ENCODE results near the gene OCIAD2. TPM values are rescaled to one million over a fixed set of nuclear protein-coding genes. Genes with fewer than 3 reads are reported as not detected.
"Not testable (repeated sequence)": the region's sequence is repeated elsewhere in the genome, so short reads cannot be mapped to it uniquely, and the experiment has no call there.

Gene OCIAD2
- total RNA-seq, 1 donor from 2014 or later = 108 TPM

- Mint-ChIP-seq H3K4me3 (ENCODE audit: low read depth) (no peak overlapping the region), H3K9me3 (ENCODE audit: low read depth) (peaks cover 3% of the 10 kb centered on the region), H3K27ac (no peak overlapping the region), H3K27me3 (peaks cover 15% of the 10 kb centered on the region), H3K4me1 (ENCODE audit: low read depth) (no peaks in the 10 kb centered on the region), H3K36me3 (ENCODE audit: insufficient read depth) (no peaks in the 10 kb centered on the region)
- no peak for TF ChIP-seq CTCF (IDR thresholded peaks at IDR 0.05; ENCODE audit: unreplicated experiment)
- DNase-seq (ENCODE audit: low spot score, unreplicated experiment) = no peak
These were observed 32.3 kb upstream of the OCIAD2 start for GRCh38 chr4:48938831-48939230.

GRCh38 chr4:48937033-48937432 is 30.5 kb upstream of the OCIAD2 start:
- TF ChIP-seq CTCF (IDR thresholded peaks at IDR 0.05; ENCODE audit: unreplicated experiment) = no peak
- H3K36me3 Mint-ChIP-seq (ENCODE audit: insufficient read depth) = no peaks in the 10 kb centered on the region
- no peak overlapping the region for H3K27ac Mint-ChIP-seq
- H3K9me3 Mint-ChIP-seq (ENCODE audit: low read depth) = peaks cover 3% of the 10 kb centered on the region
- peaks cover 11% of the 10 kb centered on the region for H3K27me3 Mint-ChIP-seq
- H3K4me1 Mint-ChIP-seq (ENCODE audit: low read depth) = no peaks in the 10 kb centered on the region
- no peak overlapping the region for H3K4me3 Mint-ChIP-seq (ENCODE audit: low read depth)
- DNase-seq (ENCODE audit: low spot score, unreplicated experiment) = no peak

- Mint-ChIP-seq H3K9me3 (ENCODE audit: low read depth) (no peaks in the 10 kb centered on the region), H3K36me3 (ENCODE audit: insufficient read depth) (no peaks in the 10 kb centered on the region), H3K27me3 (no peaks in the 10 kb centered on the region), H3K4me1 (ENCODE audit: low read depth) (no peaks in the 10 kb centered on the region), H3K4me3 (ENCODE audit: low read depth) (no peak overlapping the region), H3K27ac (no peak overlapping the region)
- DNase-seq (ENCODE audit: low spot score, unreplicated experiment) = no peak
- TF ChIP-seq CTCF (IDR thresholded peaks at IDR 0.05; ENCODE audit: unreplicated experiment) = no peak
These were observed 24.9 kb upstream of the OCIAD2 start for GRCh38 chr4:48931459-48931858.

GRCh38 chr4:48930654-48931053 is 24.1 kb upstream of the OCIAD2 start:
- H3K4me1 Mint-ChIP-seq (ENCODE audit: low read depth) = no peaks in the 10 kb centered on the region
- H3K9me3 Mint-ChIP-seq (ENCODE audit: low read depth) = no peaks in the 10 kb centered on the region
- H3K27me3 Mint-ChIP-seq = no peaks in the 10 kb centered on the region
- H3K27ac Mint-ChIP-seq = no peak overlapping the region
- TF ChIP-seq CTCF (IDR thresholded peaks at IDR 0.05; ENCODE audit: unreplicated experiment) = no peak
- no peak overlapping the region for H3K4me3 Mint-ChIP-seq (ENCODE audit: low read depth)
- DNase-seq (ENCODE audit: low spot score, unreplicated experiment) = no peak
- H3K36me3 Mint-ChIP-seq (ENCODE audit: insufficient read depth) = no peaks in the 10 kb centered on the region

GRCh38 chr4:48924416-48924815 is 17.8 kb upstream of the OCIAD2 start:
- no peak overlapping the region for H3K4me3 Mint-ChIP-seq (ENCODE audit: low read depth)
- no peak for DNase-seq (ENCODE audit: low spot score, unreplicated experiment)
- no peak overlapping the region for H3K27ac Mint-ChIP-seq
- H3K4me1 Mint-ChIP-seq (ENCODE audit: low read depth) = no peaks in the 10 kb centered on the region
- no peaks in the 10 kb centered on the region for H3K9me3 Mint-ChIP-seq (ENCODE audit: low read depth)
- TF ChIP-seq CTCF (IDR thresholded peaks at IDR 0.05; ENCODE audit: unreplicated experiment) = no peak
- H3K27me3 Mint-ChIP-seq = no peaks in the 10 kb centered on the region
- no peaks in the 10 kb centered on the region for H3K36me3 Mint-ChIP-seq (ENCODE audit: insufficient read depth)

GRCh38 chr4:48923065-48923464 is 16.5 kb upstream of the OCIAD2 start:
- H3K4me1 Mint-ChIP-seq (ENCODE audit: low read depth); H3K27me3 Mint-ChIP-seq; H3K27ac Mint-ChIP-seq; H3K9me3 Mint-ChIP-seq (ENCODE audit: low read depth); H3K4me3 Mint-ChIP-seq (ENCODE audit: low read depth); H3K36me3 Mint-ChIP-seq (ENCODE audit: insufficient read depth); DNase-seq (ENCODE audit: low spot score, unreplicated experiment): not testable (repeated sequence)
